ENCODE data around the gene VEGFB.

GRCh38 chr11:64250415-64251015 is 16.1 kb downstream of the VEGFB start:
- TF ChIP-seq REST (IDR thresholded peaks at IDR 0.05; ENCODE audit: insufficient read depth in 1 of 2, low read depth in 2 of 2, low read length in 2 of 2): no peak
- TF ChIP-seq TAF1 (IDR thresholded peaks at IDR 0.05; ENCODE audit: borderline replicate concordance, insufficient read depth, low read length): no peak
- no peak for TF ChIP-seq POLR2AphosphoS5 (IDR thresholded peaks at IDR 0.05; ENCODE audit: low read depth, low read length)
- no peak for TF ChIP-seq FOXP2 (optimal IDR thresholded peaks at IDR 0.05; ENCODE audit: borderline replicate concordance, extremely low read depth, extremely low read length, insufficient read depth)
- no peak for TF ChIP-seq SIN3A (IDR thresholded peaks at IDR 0.05; ENCODE audit: borderline replicate concordance, insufficient read depth, low read length)

Measured in PFSK-1 (cell line).